H1 (cell line): Measurements from ENCODE around the gene OTOS. TPM values are rescaled to one million over a fixed set of nuclear protein-coding genes. Genes with fewer than 3 reads are reported as not detected.

ENCODE experiments used
- CTCF ChIA-PET: fragments of 300-600 bp; sonication (Branson Sonifier 250); formaldehyde crosslinking; loops from one replicate; lab custom pipeline; 2021; ENCODE audit not compliant: partially characterized antibody; lab: Charles Lee
- POLR2A ChIA-PET: fragments of 300-600 bp; sonication (Branson Sonifier 250); formaldehyde crosslinking; loops from one replicate; lab custom pipeline; 2021; ENCODE audit warnings: inconsistent platforms; ENCODE audit not compliant: partially characterized antibody; lab: Charles Lee
- DNase-seq, 2 experiments: peaks; one replicate each; pipeline versions ENCODE4 v3.0.0 to v3.0.0-alpha.2; 2010 to 2022; ENCODE audit warnings: low spot score in 2 of 2, low read depth in 1 of 2, mixed read lengths in 1 of 2
- FAIRE-seq: peaks from 2 replicates; lab custom pipeline; 2011; peaks lifted over from hg19 to GRCh38; lab: Jason Lieb, UNC
- H2AFZ ChIP-seq: 2 replicates; pipeline ENCODE4 v1.8.1; 2012; ENCODE audit warnings: low read length, inconsistent platforms
- H2AK5ac ChIP-seq: 2 replicates; pipeline ENCODE4 v1.6.1; 2013; ENCODE audit warnings: low read depth, low read length
- H2BK120ac ChIP-seq: replicated peaks from 2 replicates; pipeline ENCODE3; 2013; ENCODE audit warnings: low read depth, low read length, inconsistent platforms
- H2BK12ac ChIP-seq: 2 replicates; pipeline ENCODE4 v1.6.1; 2013; ENCODE audit warnings: low read depth, low read length
- H2BK15ac ChIP-seq: 2 replicates; pipeline ENCODE4 v1.6.1; 2013; ENCODE audit warnings: low read length
- H2BK20ac ChIP-seq: 2 replicates; pipeline ENCODE4 v1.6.1; 2013; ENCODE audit warnings: low read length
- H2BK5ac ChIP-seq: 2 replicates; pipeline ENCODE4 v1.6.1; 2013; ENCODE audit warnings: low read depth, low read length
- H3K14ac ChIP-seq: 2 replicates; pipeline ENCODE4 v1.6.1; 2013; ENCODE audit warnings: inconsistent platforms; ENCODE audit not compliant: insufficient read length
- H3K18ac ChIP-seq: 2 replicates; pipeline ENCODE4 v1.6.1; 2013; ENCODE audit warnings: low read length; ENCODE audit errors: extremely low read depth
- H3K23ac ChIP-seq: 2 replicates; pipeline ENCODE4 v1.6.1; 2013; ENCODE audit warnings: inconsistent platforms; ENCODE audit not compliant: insufficient read length
- H3K23me2 ChIP-seq: 2 replicates; pipeline ENCODE4 v1.6.1; 2013; ENCODE audit warnings: low read depth, low read length
- H3K27ac ChIP-seq: 2 replicates; pipeline ENCODE4 v1.6.1; 2011; ENCODE audit warnings: low read depth, low read length, inconsistent platforms
- H3K27me3 ChIP-seq, 4 experiments: replicated peaks in 1 of 4; 1 replicate in 1 of 4; 2 replicates in 3 of 4; pipeline versions ENCODE4 v1.6.1 to v1.8.1; 2011 to 2013; ENCODE audit warnings: low read length in 3 of 4, mild to moderate bottlenecking in 3 of 4, inconsistent platforms in 2 of 4, mixed read lengths in 2 of 4, moderate library complexity in 1 of 4; ENCODE audit not compliant: control insufficient read depth in 3 of 4, insufficient read depth in 3 of 4; ENCODE audit errors: extremely low read depth in 1 of 4
- H3K36me3 ChIP-seq, 4 experiments: 2 replicates each; pipeline versions ENCODE4 v1.6.1 to v1.8.1; 2011 to 2013; ENCODE audit warnings: mild to moderate bottlenecking in 4 of 4, low read length in 3 of 4, moderate library complexity in 2 of 4, control low read depth in 1 of 4, inconsistent platforms in 1 of 4; ENCODE audit not compliant: insufficient read depth in 4 of 4, control insufficient read depth in 2 of 4
- H3K4ac ChIP-seq: replicated peaks from 2 replicates; pipeline ENCODE3; 2013; ENCODE audit warnings: low read length, low read depth, mixed read lengths, inconsistent platforms; ENCODE audit not compliant: insufficient read length
- H3K4me1 ChIP-seq, 4 experiments: replicated peaks in 1 of 4; 1 replicate in 1 of 4; 2 replicates in 3 of 4; pipeline versions ENCODE4 v1.6.1 to v1.8.1; 2011 to 2013; ENCODE audit warnings: low read length in 3 of 4, inconsistent platforms in 2 of 4, mixed read lengths in 1 of 4; ENCODE audit not compliant: insufficient read depth in 4 of 4, control insufficient read depth in 3 of 4
- H3K4me2 ChIP-seq, 2 experiments: 2 replicates each; pipeline versions ENCODE4 v1.6.1 to v1.8.1; 2011 to 2013; ENCODE audit warnings: low read depth in 2 of 2, low read length in 2 of 2, control low read depth in 1 of 2, inconsistent platforms in 1 of 2, mild to moderate bottlenecking in 1 of 2; ENCODE audit not compliant: insufficient read depth in 1 of 2
- H3K4me3 ChIP-seq, 4 experiments: fragments of 200-600, 300-600 bp in 1 of 4; sonication (generic), shearing (Covaris generic), sonication (Bioruptor Twin) in 1 of 4; 2 replicates each; pipeline versions ENCODE4 v1.5.1 to v1.8.1; 2011 to 2016; ENCODE audit warnings: low read length in 4 of 4, low read depth in 3 of 4, control low read depth in 2 of 4, inconsistent platforms in 2 of 4, mild to moderate bottlenecking in 2 of 4, mixed read lengths in 1 of 4, moderate library complexity in 1 of 4; ENCODE audit not compliant: insufficient read depth in 2 of 4; ENCODE audit errors: extremely low read depth in 1 of 4
- H3K56ac ChIP-seq: replicated peaks from 2 replicates; pipeline ENCODE3; 2013; ENCODE audit warnings: low read depth, mild to moderate bottlenecking, mixed read lengths, low read length, inconsistent platforms; ENCODE audit not compliant: insufficient read length
- H3K79me1 ChIP-seq: 2 replicates; pipeline ENCODE4 v1.6.1; 2013; ENCODE audit warnings: low read depth, low read length, control low read depth
- H3K79me2 ChIP-seq, 2 experiments: 2 replicates each; pipeline versions ENCODE4 v1.6.1 to v1.8.1; 2012 to 2013; ENCODE audit warnings: low read length in 2 of 2, mild to moderate bottlenecking in 2 of 2, inconsistent platforms in 1 of 2; ENCODE audit not compliant: insufficient read depth in 2 of 2, control insufficient read depth in 1 of 2
- H3K9ac ChIP-seq, 4 experiments: replicated peaks in 1 of 4; 1 replicate in 1 of 4; 2 replicates in 3 of 4; pipeline versions ENCODE4 v1.6.1 to v1.8.1; 2011 to 2013; ENCODE audit warnings: low read depth in 3 of 4, low read length in 3 of 4, control low read depth in 2 of 4, mild to moderate bottlenecking in 2 of 4, moderate library complexity in 2 of 4, inconsistent platforms in 1 of 4; ENCODE audit errors: extremely low read depth in 1 of 4
- H3K9me3 ChIP-seq, 2 experiments: 2 replicates each; pipeline versions ENCODE4 v1.6.1 to v1.8.1; 2012 to 2013; ENCODE audit warnings: mild to moderate bottlenecking in 2 of 2, moderate library complexity in 2 of 2, control low read depth in 1 of 2, inconsistent platforms in 1 of 2, low read depth in 1 of 2, low read length in 1 of 2, mixed read lengths in 1 of 2; ENCODE audit not compliant: insufficient read depth in 2 of 2
- H4K20me1 ChIP-seq, 2 experiments: replicated peaks in 1 of 2; 2 replicates each; pipeline versions ENCODE3 to v1.8.1; 2011 to 2013; ENCODE audit warnings: inconsistent platforms in 2 of 2, low read length in 2 of 2, mild to moderate bottlenecking in 1 of 2; ENCODE audit not compliant: insufficient read depth in 2 of 2, control insufficient read depth in 1 of 2
- H4K5ac ChIP-seq: 2 replicates; pipeline ENCODE4 v1.6.1; 2013; ENCODE audit warnings: low read length, low read depth, mixed read lengths, inconsistent platforms; ENCODE audit not compliant: insufficient read length
- H4K8ac ChIP-seq: 2 replicates; pipeline ENCODE4 v1.8.0; 2013; ENCODE audit warnings: mild to moderate bottlenecking, moderate library complexity, low read length, inconsistent platforms; ENCODE audit not compliant: insufficient read depth; ENCODE audit errors: extremely low read depth
- H4K91ac ChIP-seq: replicated peaks from 2 replicates; pipeline ENCODE3; 2013; ENCODE audit warnings: low read length, mixed read lengths, inconsistent platforms; ENCODE audit not compliant: insufficient read length
- CTCF ChIP-seq, 3 experiments: IDR thresholded peaks; 1 replicate in 2 of 3; 2 replicates in 1 of 3; pipeline versions ENCODE4 v1.5.1 to v1.6.1; 2011; ENCODE audit warnings: low read length in 3 of 3, mild to moderate bottlenecking in 3 of 3, inconsistent platforms in 2 of 3, low read depth in 1 of 3, moderate library complexity in 1 of 3; ENCODE audit not compliant: insufficient read depth in 1 of 3; ENCODE audit errors: control extremely low read depth in 1 of 3
- JUN ChIP-seq: IDR thresholded peaks from 2 replicates; pipeline ENCODE4 v1.6.1; 2011; ENCODE audit warnings: low read depth, mild to moderate bottlenecking, improper control_type of control experiment, low read length
- RAD21 ChIP-seq, 2 experiments: IDR thresholded peaks in 1 of 2; conservative IDR thresholded peaks in 1 of 2; 2 replicates each; pipeline ENCODE4 v1.6.1; 2011; ENCODE audit warnings: low read depth in 2 of 2, low read length in 2 of 2, improper control_type of control experiment in 1 of 2, inconsistent platforms in 1 of 2, mild to moderate bottlenecking in 1 of 2, moderate library complexity in 1 of 2
- WGBS, 2 experiments: shearing (Covaris generic) in 1 of 2; methylation state at CpG; one replicate each; pipeline versions ENCODE4 v1.1.6 to v1.1.7; 2013 to 2015; ENCODE audit warnings: low lambda C conversion rate in 2 of 2, mixed read lengths in 2 of 2, inconsistent platforms in 1 of 2, low coverage in 1 of 2, missing lambda C conversion rate in 1 of 2; ENCODE audit not compliant: insufficient replicate concordance in 2 of 2, insufficient coverage in 1 of 2, insufficient read length in 1 of 2; ENCODE audit errors: extremely low coverage in 1 of 2, missing lambda C conversion rate in 1 of 2; 5-methylcytosine and 5-hydroxymethylcytosine counted together
- polyA plus RNA-seq, 7 experiments: library from polyadenylated mRNA; depleted of rRNA in 3 of 7; stranded (reverse) in 5 of 7; unstranded in 2 of 7; fragments of >200 nt in 5 of 7; fragments of 200-250 nt in 2 of 7; gene quantifications; 1 replicate in 5 of 7; 2 replicates in 1 of 7; 4 replicates in 1 of 7; pipeline versions ENCODE4 v1.2.1 to v1.2.3, GENCODE V29; 2011 to 2013; ENCODE audit warnings: missing spikeins in 2 of 7, mixed read lengths in 2 of 7
- total RNA-seq: library from RNA; stranded (reverse); fragmentation: NEBNext Ultra II Directional; extraction: Animal tissue kit (Norgen Biotek cat#: 25700); gene quantifications from 2 replicates; pipeline ENCODE4 v1.2.1, GENCODE V29; 2021

OTOS gene
- total and polyA plus RNA-seq, 2 of the 8 experiments (the other 6 are each of a cell fraction or from before 2014, with no cell fraction given) = 0.17 TPM; not detected in 1

- H4K20me1 ChIP-seq = no peaks in the 10 kb centered on the region
- no peak overlapping the region for H2AFZ ChIP-seq
- no peak overlapping the region for H2BK5ac ChIP-seq
- H3K4ac ChIP-seq = no peak overlapping the region
- 0 out of 7 replicates have a peak, but pooled peaks cover 0 to 3% (median 0%) of the 10 kb centered on the region in 4 experiments for H3K27me3 ChIP-seq
- H3K9ac ChIP-seq = no peak overlapping the region
- H4K91ac ChIP-seq = no peak overlapping the region
- H3K36me3 ChIP-seq = no peaks in the 10 kb centered on the region
- no peaks in the 10 kb centered on the region for H3K79me1 ChIP-seq
- no peak overlapping the region for H3K4me3 ChIP-seq
- DNase-seq (no peak), FAIRE-seq (no peak)
- H3K4me1 ChIP-seq = no peaks in the 10 kb centered on the region; a peak in 1 of 7 replicates
- no peak overlapping the region for H2BK12ac ChIP-seq
- H3K14ac ChIP-seq = no peak overlapping the region
- 75% methylated on average over 3 of the region's 3 CpGs; no CpG with 5 or more reads in 1 of the 2 experiments for WGBS, 2 experiments
- H2BK120ac ChIP-seq = no peak overlapping the region
- no peak overlapping the region for H2BK20ac ChIP-seq
- no peak overlapping the region for H3K4me2 ChIP-seq
- CTCF ChIA-PET = no interaction called here
- no peak overlapping the region for H2BK15ac ChIP-seq
- POLR2A ChIA-PET = no interaction called here
- no peak overlapping the region for H3K23ac ChIP-seq
- no peak overlapping the region for H3K27ac ChIP-seq
- no peak overlapping the region for H3K18ac ChIP-seq
- no peaks in the 10 kb centered on the region for H3K9me3 ChIP-seq
- no peaks in the 10 kb centered on the region; the same call in 1 of the 2 replicates for H3K23me2 ChIP-seq
- H3K56ac ChIP-seq = no peak overlapping the region
- H4K5ac ChIP-seq = no peak overlapping the region
- no peak overlapping the region for H2AK5ac ChIP-seq
- TF ChIP-seq CTCF (IDR thresholded peaks at IDR 0.05; ENCODE audit: control extremely low read depth in 1 of 3, insufficient read depth in 1 of 3, low read depth in 1 of 3, low read length in 3 of 3) (peak in 2 of 3 experiments; percentile 12 to 24; a peak in 2 of 4 replicates), JUN (no peak), RAD21 (IDR thresholded peaks at IDR 0.05 in 1 of 2, conservative IDR thresholded peaks at IDR 0.05 in 1 of 2; ENCODE audit: low read depth in 2 of 2, low read length in 2 of 2) (peak in 1 of 2 experiments; percentile 17; a peak in 1 of 4 replicates)
- TF ChIP-seq, all 59 proteins: peak for 2
- no peak overlapping the region for H4K8ac ChIP-seq
- no peaks in the 10 kb centered on the region for H3K79me2 ChIP-seq
Measured at GRCh38 chr2:240178564-240178963, 38.1 kb upstream of the OTOS start.
